Mesendoderm (in vitro differentiated cells): ENCODE measurements around the gene PDP2.

ENCODE experiments used
- DNase-seq: peaks from one replicate; pipeline ENCODE4 v3.0.0; 2013
- H2AK5ac ChIP-seq: 2 replicates; pipeline ENCODE4 v1.6.1; 2013; ENCODE audit warnings: low read length, inconsistent platforms
- H2BK120ac ChIP-seq: 2 replicates; pipeline ENCODE4 v1.6.1; 2013; ENCODE audit warnings: low read depth, mild to moderate bottlenecking, low read length, moderate library complexity, mixed read lengths
- H2BK15ac ChIP-seq: replicated peaks from 2 replicates; pipeline ENCODE4 v1.6.1; 2013; ENCODE audit warnings: low read depth, mild to moderate bottlenecking, moderate library complexity
- H2BK5ac ChIP-seq: 2 replicates; pipeline ENCODE4 v1.6.1; 2013; ENCODE audit warnings: low read length, inconsistent platforms
- H3K18ac ChIP-seq: 2 replicates; pipeline ENCODE4 v1.6.1; 2013; ENCODE audit warnings: mild to moderate bottlenecking, low read length, mixed read lengths
- H3K23ac ChIP-seq: one replicate; pipeline ENCODE4 v1.6.1; 2013; ENCODE audit warnings: low read length
- H3K27ac ChIP-seq: 2 replicates; pipeline ENCODE4 v1.5.1; 2013; ENCODE audit warnings: low read depth, mild to moderate bottlenecking, inconsistent platforms, low read length, moderate library complexity
- H3K27me3 ChIP-seq: 2 replicates; pipeline ENCODE4 v1.6.1; 2013; ENCODE audit warnings: low read length, control low read depth, mild to moderate bottlenecking, inconsistent platforms; ENCODE audit not compliant: insufficient read depth, poor library complexity
- H3K36me3 ChIP-seq: 2 replicates; pipeline ENCODE4 v1.6.1; 2013; ENCODE audit warnings: low read length, inconsistent platforms; ENCODE audit not compliant: control insufficient read depth, insufficient read depth
- H3K4ac ChIP-seq: one replicate; pipeline ENCODE4 v1.6.1; 2013; ENCODE audit warnings: low read depth, mild to moderate bottlenecking, low read length, moderate library complexity
- H3K4me1 ChIP-seq: 2 replicates; pipeline ENCODE4 v1.6.1; 2013; ENCODE audit warnings: low read depth, low read length, inconsistent platforms; ENCODE audit not compliant: control insufficient read depth
- H3K4me2 ChIP-seq: 2 replicates; pipeline ENCODE4 v1.6.1; 2013; ENCODE audit warnings: low read length
- H3K4me3 ChIP-seq: 2 replicates; pipeline ENCODE4 v1.5.1; 2013; ENCODE audit warnings: mild to moderate bottlenecking, low read length
- H3K56ac ChIP-seq: one replicate; pipeline ENCODE4 v1.6.1; 2013; ENCODE audit warnings: low read length
- H3K79me1 ChIP-seq: 2 replicates; pipeline ENCODE4 v1.6.1; 2013; ENCODE audit warnings: low read length, inconsistent platforms
- H3K79me2 ChIP-seq: 2 replicates; pipeline ENCODE4 v1.6.1; 2013; ENCODE audit warnings: mild to moderate bottlenecking, low read length; ENCODE audit not compliant: control insufficient read depth, insufficient read depth
- H3K9ac ChIP-seq: 2 replicates; pipeline ENCODE4 v1.6.1; 2013; ENCODE audit warnings: low read length, inconsistent platforms
- H4K5ac ChIP-seq: one replicate; pipeline ENCODE4 v1.6.1; 2013; ENCODE audit warnings: low read length
- H4K8ac ChIP-seq: one replicate; pipeline ENCODE4 v1.6.1; 2013; ENCODE audit warnings: low read depth, mild to moderate bottlenecking, control low read depth, low read length, moderate library complexity
- WGBS: extraction: QIAGEN DNeasy Blood & Tissue Kit; methylation state at CpG from one replicate; pipeline ENCODE4 v1.1.7; 2013; ENCODE audit warnings: low lambda C conversion rate, missing lambda C conversion rate; ENCODE audit not compliant: insufficient coverage; ENCODE audit errors: extremely low coverage; 5-methylcytosine and 5-hydroxymethylcytosine counted together

The PDP2 gene

DNA sequence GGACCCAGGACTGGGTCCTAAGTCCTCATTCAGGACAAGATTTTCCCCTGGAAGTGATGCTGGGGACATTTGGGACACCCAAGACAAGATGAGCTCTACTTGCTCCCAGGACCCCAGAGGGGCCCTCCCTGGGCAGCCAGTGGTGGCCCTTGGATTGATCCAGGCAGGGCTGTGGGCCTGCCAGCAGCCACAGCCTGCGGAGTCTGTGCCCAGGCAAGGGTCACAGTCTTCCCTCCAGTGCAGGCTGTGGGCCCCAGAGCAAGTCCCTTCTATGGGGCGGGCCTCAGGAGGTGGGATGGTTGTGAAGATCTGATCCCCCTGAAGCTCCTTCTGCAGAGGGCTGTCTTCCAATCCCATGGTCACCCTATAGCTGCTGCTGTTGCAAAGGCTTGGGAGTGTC, 23.5 kb upstream of the PDP2 start:
- Histone ChIP-seq H3K27me3 (no peaks in the 10 kb centered on the region), H3K27ac (no peak overlapping the region), H4K5ac (no peak overlapping the region), H3K4ac (no peak overlapping the region), H3K4me1 (no peaks in the 10 kb centered on the region), H3K18ac (no peak overlapping the region), H3K79me1 (no peaks in the 10 kb centered on the region), H2BK15ac (no peak overlapping the region), H3K4me3 (no peak overlapping the region), H2AK5ac (no peak overlapping the region), H2BK5ac (no peak overlapping the region), H3K23ac (no peak overlapping the region), H3K36me3 (no peaks in the 10 kb centered on the region), H4K8ac (no peak overlapping the region), H2BK120ac (no peak overlapping the region), H3K56ac (no peak overlapping the region), H3K9ac (no peak overlapping the region), H3K4me2 (no peak overlapping the region), H3K79me2 (no peaks in the 10 kb centered on the region)
- no peak for DNase-seq
- no CpG with 5 or more reads among the region's 2 CpGs for WGBS

- H3K23ac ChIP-seq = no peak overlapping the region
- no peak overlapping the region for H3K9ac ChIP-seq
- no peak overlapping the region for H2BK120ac ChIP-seq
- H3K4ac ChIP-seq = no peak overlapping the region
- H4K5ac ChIP-seq = no peak overlapping the region
- WGBS = no CpG with 5 or more reads among the region's 6 CpGs
- H3K27ac ChIP-seq = no peak overlapping the region
- DNase-seq = no peak
- no peak overlapping the region for H3K56ac ChIP-seq
- H2BK5ac ChIP-seq = no peak overlapping the region
- H4K8ac ChIP-seq = no peak overlapping the region
- H3K36me3 ChIP-seq = no peaks in the 10 kb centered on the region
- no peak overlapping the region for H3K4me2 ChIP-seq
- H3K79me1 ChIP-seq = no peaks in the 10 kb centered on the region
- H3K27me3 ChIP-seq = no peaks in the 10 kb centered on the region
- H3K18ac ChIP-seq = no peak overlapping the region
- H3K79me2 ChIP-seq = no peaks in the 10 kb centered on the region
- H2AK5ac ChIP-seq = no peak overlapping the region
- no peak overlapping the region for H3K4me3 ChIP-seq
- no peaks in the 10 kb centered on the region for H3K4me1 ChIP-seq
- H2BK15ac ChIP-seq = no peak overlapping the region
Observed at GRCh38 chr16:66857437-66857836, 22.9 kb upstream of the PDP2 start.

- no peak overlapping the region for H3K9ac ChIP-seq
- no peak overlapping the region for H2AK5ac ChIP-seq
- no peak overlapping the region for H2BK120ac ChIP-seq
- H3K36me3 ChIP-seq = no peaks in the 10 kb centered on the region
- H4K8ac ChIP-seq = no peak overlapping the region
- no peak overlapping the region for H3K4me3 ChIP-seq
- no peak overlapping the region for H3K56ac ChIP-seq
- H3K4me2 ChIP-seq = no peak overlapping the region
- H2BK15ac ChIP-seq = no peak overlapping the region
- no peak overlapping the region for H2BK5ac ChIP-seq
- H3K23ac ChIP-seq = no peak overlapping the region
- no peak overlapping the region for H3K27ac ChIP-seq
- no peaks in the 10 kb centered on the region for H3K79me2 ChIP-seq
- no peak overlapping the region for H3K4ac ChIP-seq
- H3K4me1 ChIP-seq = no peaks in the 10 kb centered on the region
- WGBS = no CpG with 5 or more reads among the region's 4 CpGs
- H4K5ac ChIP-seq = no peak overlapping the region
- no peaks in the 10 kb centered on the region for H3K27me3 ChIP-seq
- H3K18ac ChIP-seq = no peak overlapping the region
- no peak for DNase-seq
- no peaks in the 10 kb centered on the region for H3K79me1 ChIP-seq
Observed at GRCh38 chr16:66858740-66859396, 21.4 kb upstream of the PDP2 start.

- Histone ChIP-seq H2BK15ac (no peak overlapping the region), H3K18ac (no peak overlapping the region), H4K8ac (no peak overlapping the region), H3K27me3 (no peaks in the 10 kb centered on the region), H2AK5ac (no peak overlapping the region), H3K9ac (no peak overlapping the region), H3K4me3 (no peak overlapping the region), H3K79me1 (no peaks in the 10 kb centered on the region), H3K36me3 (no peaks in the 10 kb centered on the region), H2BK5ac (no peak overlapping the region), H4K5ac (no peak overlapping the region), H3K79me2 (no peaks in the 10 kb centered on the region), H3K27ac (no peak overlapping the region), H3K56ac (no peak overlapping the region), H3K4me1 (no peaks in the 10 kb centered on the region), H3K4me2 (no peak overlapping the region), H3K23ac (no peak overlapping the region), H3K4ac (no peak overlapping the region), H2BK120ac (no peak overlapping the region)
- DNase-seq = no peak
- no CpG with 5 or more reads among the region's 3 CpGs for WGBS
Observed at GRCh38 chr16:66859397-66860068, 20.8 kb upstream of the PDP2 start.

DNA sequence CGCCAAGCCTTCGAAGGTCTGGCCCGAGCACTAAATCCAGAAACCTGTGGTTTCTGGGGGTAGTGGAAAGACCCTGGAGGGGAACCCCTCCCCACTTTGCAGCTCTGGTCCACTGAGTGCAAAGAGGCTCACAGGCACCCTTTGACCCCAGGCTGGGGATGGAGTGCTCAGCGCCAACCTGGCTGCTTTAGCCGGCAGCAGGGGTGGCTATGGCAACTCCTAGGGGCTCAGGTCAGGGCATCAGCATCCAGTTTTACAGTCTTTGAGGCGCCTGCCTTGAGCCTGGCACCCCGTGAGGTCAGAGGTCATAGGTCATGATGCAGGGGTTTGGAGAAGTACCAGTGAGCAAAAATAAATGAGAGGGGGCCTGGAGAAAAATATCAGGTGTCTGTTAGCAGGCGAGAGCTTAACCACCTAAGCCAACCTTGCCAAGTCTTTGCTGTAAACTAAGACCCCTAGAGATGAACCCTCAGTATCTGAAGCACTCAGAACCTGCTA, 18.2 kb upstream of the PDP2 start:
- H4K8ac ChIP-seq = no peak overlapping the region
- H3K4me3 ChIP-seq = no peak overlapping the region
- H3K36me3 ChIP-seq = no peaks in the 10 kb centered on the region
- no peak overlapping the region for H3K56ac ChIP-seq
- H3K79me2 ChIP-seq = no peaks in the 10 kb centered on the region
- WGBS = no CpG with 5 or more reads among the region's 8 CpGs
- no peaks in the 10 kb centered on the region for H3K4me1 ChIP-seq
- no peak for DNase-seq
- no peak overlapping the region for H3K23ac ChIP-seq
- H3K27ac ChIP-seq = no peak overlapping the region
- no peak overlapping the region for H4K5ac ChIP-seq
- H3K79me1 ChIP-seq = no peaks in the 10 kb centered on the region
- H3K18ac ChIP-seq = no peak overlapping the region
- H3K27me3 ChIP-seq = no peaks in the 10 kb centered on the region
- no peak overlapping the region for H3K4ac ChIP-seq
- H3K4me2 ChIP-seq = no peak overlapping the region
- H2BK15ac ChIP-seq = no peak overlapping the region
- no peak overlapping the region for H2BK5ac ChIP-seq
- H2BK120ac ChIP-seq = no peak overlapping the region
- H2AK5ac ChIP-seq = no peak overlapping the region
- H3K9ac ChIP-seq = no peak overlapping the region

- Histone ChIP-seq H2BK5ac (no peak overlapping the region), H3K4ac (no peak overlapping the region), H3K56ac (no peak overlapping the region), H3K4me3 (no peak overlapping the region), H3K79me1 (no peaks in the 10 kb centered on the region), H2BK120ac (no peak overlapping the region), H3K27ac (no peak overlapping the region), H3K4me2 (no peak overlapping the region), H3K4me1 (no peaks in the 10 kb centered on the region), H2BK15ac (no peak overlapping the region), H4K5ac (no peak overlapping the region), H3K9ac (no peak overlapping the region), H3K18ac (no peak overlapping the region), H3K27me3 (no peaks in the 10 kb centered on the region), H3K36me3 (no peaks in the 10 kb centered on the region), H4K8ac (no peak overlapping the region), H3K23ac (no peak overlapping the region), H3K79me2 (no peaks in the 10 kb centered on the region), H2AK5ac (no peak overlapping the region)
- no peak for DNase-seq
Observed at GRCh38 chr16:66863707-66864106, 16.6 kb upstream of the PDP2 start.
